OCI-LY1 (cell line): Measurements from ENCODE around the gene EIF2B2.

Experiments used
- H2AFZ ChIP-seq: fragments of 200-600 bp; sonication (generic), shearing (Covaris generic); 2 replicates; pipeline ENCODE4 v1.6.0; 2014; ENCODE audit warnings: antibody characterized with exemption, mild to moderate bottlenecking, low read length
- H3F3A ChIP-seq: fragments of 200-600 bp; sonication (generic), shearing (Covaris generic); 2 replicates; pipeline ENCODE4 v1.6.0; 2014; ENCODE audit warnings: mild to moderate bottlenecking, antibody characterized with exemption, low read length, moderate library complexity; ENCODE audit not compliant: insufficient read depth
- H3K27ac ChIP-seq: fragments of 200-600 bp; sonication (generic); 2 replicates; pipeline ENCODE4 v1.5.1; 2014; ENCODE audit warnings: low read length, mixed run types, mild to moderate bottlenecking, low read depth; ENCODE audit not compliant: poor library complexity, severe bottlenecking
- H3K27me3 ChIP-seq: fragments of 200-600 bp; sonication (generic); 2 replicates; pipeline ENCODE4 v1.6.0; 2014; ENCODE audit warnings: antibody characterized with exemption, mild to moderate bottlenecking, low read length, moderate library complexity; ENCODE audit not compliant: insufficient read depth
- H3K36me3 ChIP-seq: fragments of 200-600 bp; sonication (generic); 2 replicates; pipeline ENCODE4 v1.6.1; 2014; ENCODE audit warnings: mild to moderate bottlenecking, antibody characterized with exemption, low read length, moderate library complexity, mixed read lengths; ENCODE audit not compliant: insufficient read depth
- H3K4me1 ChIP-seq: fragments of 200-600 bp; sonication (generic); 2 replicates; pipeline ENCODE4 v1.5.1; 2014; ENCODE audit warnings: mild to moderate bottlenecking, low read length, moderate library complexity; ENCODE audit not compliant: insufficient read depth, severe bottlenecking
- H3K4me2 ChIP-seq: fragments of 200-600 bp; sonication (generic), shearing (Covaris generic); 2 replicates; pipeline ENCODE4 v1.6.1; 2014; ENCODE audit warnings: low read length
- H3K4me3 ChIP-seq: fragments of 200-600 bp; sonication (generic); 2 replicates; pipeline ENCODE4 v1.5.1; 2014; ENCODE audit warnings: low read length, low read depth, mild to moderate bottlenecking, mixed read lengths; ENCODE audit not compliant: poor library complexity, severe bottlenecking
- H3K79me2 ChIP-seq: fragments of 200-600 bp; shearing (Covaris generic); 2 replicates; pipeline ENCODE4 v1.6.1; 2016; ENCODE audit warnings: mixed run types, low read length, mixed read lengths; ENCODE audit not compliant: insufficient read depth
- H3K9ac ChIP-seq: fragments of 200-600 bp; sonication (generic), shearing (Covaris generic); 2 replicates; pipeline ENCODE4 v1.6.1; 2014; ENCODE audit warnings: mild to moderate bottlenecking, low read length, mixed read lengths
- H3K9me2 ChIP-seq: fragments of 200-600 bp; sonication (generic), shearing (Covaris generic); 2 replicates; pipeline ENCODE4 v1.6.1; 2014; ENCODE audit warnings: low read depth, mild to moderate bottlenecking, low read length, mixed read lengths
- H3K9me3 ChIP-seq: fragments of 200-600 bp; shearing (Covaris generic); 2 replicates; pipeline ENCODE4 v1.6.1; 2014; ENCODE audit warnings: low read length, mixed read lengths
- H4K20me1 ChIP-seq: fragments of 200-600 bp; sonication (generic), shearing (Covaris generic); 2 replicates; pipeline ENCODE4 v1.6.0; 2016; ENCODE audit warnings: mild to moderate bottlenecking, low read length; ENCODE audit not compliant: insufficient read depth
- CTCF ChIP-seq: fragments of 200-600 bp; sonication (generic), shearing (Covaris generic); IDR thresholded peaks from 2 replicates; pipeline ENCODE4 v1.5.1; 2017; ENCODE audit warnings: mild to moderate bottlenecking, antibody characterized with exemption, low read length, moderate library complexity, mixed read lengths
- EZH2 ChIP-seq: fragments of 200-600 bp; sonication (generic), shearing (Covaris generic); IDR thresholded peaks from 2 replicates; pipeline ENCODE4 v1.8.0; 2017; ENCODE audit warnings: borderline replicate concordance, mixed run types, mild to moderate bottlenecking, antibody characterized with exemption, low read length, moderate library complexity, mixed read lengths

EIF2B2 gene

GRCh38 chr14:74980398-74980730, 22.4 kb upstream of the EIF2B2 start:
- Histone ChIP-seq H3K36me3 (no peaks in the 10 kb centered on the region), H3K9me3 (no peaks in the 10 kb centered on the region), H3K9ac (no peak overlapping the region), H3F3A (no peaks in the 10 kb centered on the region), H3K79me2 (no peaks in the 10 kb centered on the region), H3K27ac (no peak overlapping the region), H3K4me3 (no peak overlapping the region), H3K27me3 (peaks cover 6% of the 10 kb centered on the region; the same call in 1 of the 2 replicates), H3K4me1 (no peaks in the 10 kb centered on the region), H3K4me2 (no peak overlapping the region), H2AFZ (no peak overlapping the region), H3K9me2 (no peaks in the 10 kb centered on the region), H4K20me1 (no peaks in the 10 kb centered on the region)
- TF ChIP-seq CTCF (no peak), EZH2 (no peak)

- Histone ChIP-seq H3K4me1 (no peaks in the 10 kb centered on the region), H2AFZ (no peak overlapping the region), H3K36me3 (no peaks in the 10 kb centered on the region), H3K27me3 (peaks cover 6% of the 10 kb centered on the region; the same call in 1 of the 2 replicates), H3K4me2 (no peak overlapping the region), H3K9me3 (no peaks in the 10 kb centered on the region), H4K20me1 (no peaks in the 10 kb centered on the region), H3K79me2 (no peaks in the 10 kb centered on the region), H3K9me2 (no peaks in the 10 kb centered on the region), H3K4me3 (no peak overlapping the region), H3K9ac (no peak overlapping the region), H3K27ac (no peak overlapping the region), H3F3A (no peaks in the 10 kb centered on the region)
- TF ChIP-seq EZH2 (no peak), CTCF (no peak)
Measured at GRCh38 chr14:74980731-74981461, 21.8 kb upstream of the EIF2B2 start.

- Histone ChIP-seq H3K9ac (no peak overlapping the region), H3K36me3 (no peaks in the 10 kb centered on the region), H3K79me2 (no peaks in the 10 kb centered on the region), H3F3A (no peaks in the 10 kb centered on the region), H3K27me3 (peaks cover 6% of the 10 kb centered on the region; the same call in 1 of the 2 replicates), H3K4me1 (no peaks in the 10 kb centered on the region), H3K9me3 (no peaks in the 10 kb centered on the region), H4K20me1 (no peaks in the 10 kb centered on the region), H3K27ac (no peak overlapping the region), H3K4me3 (no peak overlapping the region), H3K9me2 (no peaks in the 10 kb centered on the region), H3K4me2 (no peak overlapping the region), H2AFZ (no peak overlapping the region)
- TF ChIP-seq EZH2, result no peak
- no peak for TF ChIP-seq CTCF
Measured at GRCh38 chr14:74981462-74981782, 21.3 kb upstream of the EIF2B2 start.
